PC-3 (cell line): Measurements from ENCODE around the gene OR4D1.

Source experiments
- CTCF ChIP-seq: fragments of 300-600 bp; sonication (generic); conservative IDR thresholded peaks from 2 replicates; pipeline ENCODE4 v1.5.1; 2017; ENCODE audit warnings: antibody characterized with exemption, low read depth, mild to moderate bottlenecking, low read length
- EZH2 ChIP-seq: fragments of 300-600 bp; sonication (generic); IDR thresholded peaks from one replicate; pipeline ENCODE4 v1.6.1; 2017; ENCODE audit warnings: antibody characterized with exemption, mild to moderate bottlenecking, low read length; ENCODE audit not compliant: unreplicated experiment

DNA sequence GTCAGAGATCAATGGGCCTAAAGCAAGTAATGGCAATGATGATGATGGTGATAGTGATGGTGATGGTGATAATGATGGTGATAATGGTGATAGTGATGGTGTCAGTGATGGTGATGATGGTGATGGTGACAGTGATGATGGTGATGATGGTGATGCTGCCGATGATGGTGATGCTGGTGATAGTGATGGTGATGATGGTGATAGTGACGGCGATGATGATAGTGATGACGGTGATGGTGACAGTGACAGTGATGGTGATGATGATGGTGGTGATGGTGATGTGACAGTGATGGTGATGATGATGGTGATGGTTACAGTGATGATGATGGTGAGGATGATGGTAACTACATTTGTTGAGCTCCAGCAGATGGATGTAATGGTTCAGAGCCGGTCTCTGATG is 30.8 kb upstream of the OR4D1 start:
- TF ChIP-seq CTCF (no peak), EZH2 (no peak)
